ENCODE results near the gene CCBE1.

GRCh38 chr18:59477849-59478248 is 219.4 kb downstream of the CCBE1 start:
- TF ChIP-seq EZH2phosphoT487 (IDR thresholded peaks at IDR 0.05) (no peak), EZH2 (IDR thresholded peaks at IDR 0.05) (no peak)
- TF ChIP-seq, protein P1, sequence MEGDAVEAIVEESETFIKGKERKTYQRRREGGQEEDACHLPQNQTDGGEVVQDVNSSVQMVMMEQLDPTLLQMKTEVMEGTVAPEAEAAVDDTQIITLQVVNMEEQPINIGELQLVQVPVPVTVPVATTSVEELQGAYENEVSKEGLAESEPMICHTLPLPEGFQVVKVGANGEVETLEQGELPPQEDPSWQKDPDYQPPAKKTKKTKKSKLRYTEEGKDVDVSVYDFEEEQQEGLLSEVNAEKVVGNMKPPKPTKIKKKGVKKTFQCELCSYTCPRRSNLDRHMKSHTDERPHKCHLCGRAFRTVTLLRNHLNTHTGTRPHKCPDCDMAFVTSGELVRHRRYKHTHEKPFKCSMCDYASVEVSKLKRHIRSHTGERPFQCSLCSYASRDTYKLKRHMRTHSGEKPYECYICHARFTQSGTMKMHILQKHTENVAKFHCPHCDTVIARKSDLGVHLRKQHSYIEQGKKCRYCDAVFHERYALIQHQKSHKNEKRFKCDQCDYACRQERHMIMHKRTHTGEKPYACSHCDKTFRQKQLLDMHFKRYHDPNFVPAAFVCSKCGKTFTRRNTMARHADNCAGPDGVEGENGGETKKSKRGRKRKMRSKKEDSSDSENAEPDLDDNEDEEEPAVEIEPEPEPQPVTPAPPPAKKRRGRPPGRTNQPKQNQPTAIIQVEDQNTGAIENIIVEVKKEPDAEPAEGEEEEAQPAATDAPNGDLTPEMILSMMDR (IDR thresholded peaks at IDR 0.05), result no peak

Measured in neural progenitor cell (in vitro differentiated cells).